Left ventricle myocardium inferior (tissue), 1 donor: ENCODE data around the gene TET2. TPM values are rescaled to one million over a fixed set of nuclear protein-coding genes. Genes with fewer than 3 reads are reported as not detected.

Experiments used
- DNase-seq: peaks from one replicate; pipeline ENCODE4 v3.0.0-alpha.2; 2020
- H3K27ac ChIP-seq: fragments of 200-600 bp; replicated peaks from 2 replicates; pipeline ENCODE4 v1.8.0; 2021
- H3K27me3 ChIP-seq: fragments of 200-600 bp; 2 replicates; pipeline ENCODE4 v1.8.0; 2021; ENCODE audit warnings: low read depth
- H3K36me3 ChIP-seq: fragments of 200-600 bp; 2 replicates; pipeline ENCODE4 v1.8.0; 2021
- H3K4me1 ChIP-seq: fragments of 200-600 bp; 2 replicates; pipeline ENCODE4 v1.8.0; 2021
- H3K4me3 ChIP-seq: fragments of 200-600 bp; 2 replicates; pipeline ENCODE4 v1.8.0; 2021; ENCODE audit warnings: mild to moderate bottlenecking, moderate library complexity
- H3K9me3 ChIP-seq: fragments of 200-600 bp; replicated peaks from 2 replicates; pipeline ENCODE4 v1.8.0; 2021
- CTCF ChIP-seq: fragments of 200-600 bp; IDR thresholded peaks from 2 replicates; pipeline ENCODE4 v1.8.0; 2021; ENCODE audit warnings: antibody characterized with exemption, mild to moderate bottlenecking, borderline replicate concordance
- intact Hi-C: fragments of 100-400 bp; cut with micrococcal nuclease; formaldehyde crosslinking; loops from one replicate; pipeline ENCODE4 v1.11.0; 2022
- long read RNA-seq: library from polyadenylated mRNA; unstranded; transcript quantifications from one replicate; pipeline ENCODE4 v2.0.0, GENCODE V29; 2021
- total RNA-seq: library from RNA; stranded (reverse); fragmentation: NEBNext Ultra II Directional; extraction: Animal tissue kit (Norgen Biotek cat#: 25700); gene quantifications from one replicate; pipeline ENCODE4 v1.2.1, GENCODE V29; 2021
- donor health status: DM: no; HTN: yes; CAD: no; lungs with severe emphysema.

Gene TET2
- total RNA-seq: 11.9 TPM
- long read RNA-seq, partial matches to known transcripts: 0 of 3 reads
- long read RNA-seq, other reads (novel, unspliced or antisense): 3 of 3 reads

- no peaks in the 10 kb centered on the region for H3K27me3 ChIP-seq
- peak; percentile 84 for DNase-seq
- H3K36me3 ChIP-seq: no peaks in the 10 kb centered on the region
- peak within 1 kb of the TSS; percentile 84 for H3K4me3 ChIP-seq
- TF ChIP-seq CTCF: peak; percentile 22
- H3K9me3 ChIP-seq: no peaks in the 10 kb centered on the region
- H3K4me1 ChIP-seq: peaks cover 54% of the 10 kb centered on the region
- intact Hi-C loops: loop anchor here (10.0 kb wide), 2 partner anchors 48 to 98 kb away; no protein-coding TSS in a partner anchor
- H3K27ac ChIP-seq: peak within 1 kb of the TSS; percentile 86
Measured at GRCh38 chr4:105146276-105147015, at the start of gene TET2. TSS of gene TET2 (plus strand) at chr4:105146876. CDS start at chr4:105233943, 87,067 bp downstream.

DNA sequence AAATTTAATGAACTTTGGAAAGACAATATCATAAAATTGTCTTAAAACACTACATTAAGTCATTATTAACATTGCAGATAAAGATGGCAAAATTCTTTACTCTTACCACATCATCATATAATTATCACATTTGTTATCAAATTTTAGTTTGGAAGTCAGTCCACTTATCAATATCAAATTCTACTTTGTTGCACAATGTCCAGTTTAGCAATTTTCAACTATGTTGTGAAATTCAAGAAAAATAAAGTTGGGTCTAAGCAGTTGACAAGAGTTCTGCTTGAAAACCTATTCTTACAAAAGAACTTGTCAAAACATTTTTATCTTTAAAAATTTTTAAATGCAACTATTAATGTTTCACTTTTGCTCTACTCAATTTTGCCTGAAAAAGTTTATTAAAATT, 44.7 kb upstream of the TET2 start:
- no peak for DNase-seq
- no peaks in the 10 kb centered on the region for H3K36me3 ChIP-seq

GRCh38 chr4:105106426-105106825, 40.2 kb upstream of the TET2 start:
- H3K4me3 ChIP-seq: no peak overlapping the region
- H3K27me3 ChIP-seq: no peaks in the 10 kb centered on the region
- TF ChIP-seq CTCF: no peak
- H3K27ac ChIP-seq: no peak overlapping the region
- no peaks in the 10 kb centered on the region for H3K36me3 ChIP-seq
- DNase-seq: no peak
- intact Hi-C loops: no loop called here
- H3K4me1 ChIP-seq: no peaks in the 10 kb centered on the region
- H3K9me3 ChIP-seq: no peaks in the 10 kb centered on the region

More for the DNA sequence above, 44.7 kb upstream of the TET2 start:
- Histone ChIP-seq H3K27ac (no peak overlapping the region), H3K4me1 (no peaks in the 10 kb centered on the region), H3K27me3 (no peaks in the 10 kb centered on the region), H3K9me3 (peaks cover 16% of the 10 kb centered on the region), H3K4me3 (no peak overlapping the region)
- TF ChIP-seq CTCF: no peak
- intact Hi-C loops: no loop called here

DNA sequence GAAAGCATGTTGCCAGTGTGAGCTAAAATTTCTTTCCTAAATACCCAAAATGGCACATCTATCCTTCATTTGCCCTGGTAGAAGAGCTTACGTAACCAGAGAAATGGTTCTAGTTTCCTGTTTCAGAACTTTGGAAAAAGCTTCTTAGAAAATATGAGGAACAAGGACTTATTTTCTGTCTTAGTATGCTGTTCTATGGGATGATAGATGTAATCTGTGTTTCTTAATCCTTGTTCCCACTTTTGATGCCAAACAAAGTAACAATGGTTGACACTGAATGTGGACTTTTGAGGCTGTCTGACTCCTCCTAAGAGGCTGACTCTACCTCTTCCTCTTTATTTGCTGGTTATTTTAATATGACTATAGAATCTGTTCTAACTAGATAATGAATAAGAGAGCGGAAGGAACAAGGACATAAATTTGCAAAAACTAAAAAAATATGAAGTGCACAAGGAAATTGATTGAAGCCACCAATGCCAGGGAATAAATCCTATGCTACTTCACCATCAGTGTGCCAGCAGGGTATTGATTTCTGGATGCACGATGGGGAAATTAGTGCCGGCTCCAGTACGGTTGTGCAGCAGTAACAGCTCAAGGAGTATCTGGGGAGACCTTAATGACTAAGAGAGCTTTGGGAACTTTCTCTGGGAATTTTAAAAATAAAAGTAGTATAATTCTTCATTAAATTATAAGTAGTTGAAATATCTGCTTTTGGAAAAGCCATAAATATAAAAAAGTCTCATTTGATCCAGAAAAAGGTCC, 39.4 kb upstream of the TET2 start:
- Histone ChIP-seq H3K4me3 (no peak overlapping the region), H3K27me3 (no peaks in the 10 kb centered on the region), H3K27ac (no peak overlapping the region), H3K36me3 (no peaks in the 10 kb centered on the region), H3K9me3 (no peaks in the 10 kb centered on the region), H3K4me1 (no peaks in the 10 kb centered on the region)
- TF ChIP-seq CTCF: no peak
- intact Hi-C loops: no loop called here
- DNase-seq: no peak

DNA sequence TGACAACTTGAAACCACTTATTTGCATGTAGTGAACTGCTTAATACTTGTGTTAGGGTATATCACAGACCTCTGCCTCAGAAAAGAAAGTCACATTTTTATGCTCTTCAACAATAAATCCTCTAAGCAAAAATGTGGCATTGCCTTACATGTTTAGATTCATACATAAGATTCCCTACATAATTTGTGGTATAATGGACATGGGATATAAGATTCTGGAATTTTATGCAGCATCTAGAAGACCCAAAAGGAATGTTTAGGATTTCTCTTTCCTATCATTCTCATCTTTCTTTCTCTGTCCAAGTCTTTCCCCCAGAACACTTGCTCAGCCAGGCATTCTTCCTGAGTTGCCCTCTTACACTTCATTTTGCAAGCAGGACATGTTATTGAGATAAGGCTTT, 37.7 kb upstream of the TET2 start:
- Histone ChIP-seq H3K36me3 (no peaks in the 10 kb centered on the region), H3K27me3 (no peaks in the 10 kb centered on the region), H3K27ac (no peak overlapping the region), H3K9me3 (no peaks in the 10 kb centered on the region), H3K4me1 (no peaks in the 10 kb centered on the region), H3K4me3 (no peak overlapping the region)
- no peak for TF ChIP-seq CTCF
- DNase-seq: no peak
- intact Hi-C loops: no loop called here
